Measurements from ENCODE around the gene SMG6.

SMG6 gene

DNA sequence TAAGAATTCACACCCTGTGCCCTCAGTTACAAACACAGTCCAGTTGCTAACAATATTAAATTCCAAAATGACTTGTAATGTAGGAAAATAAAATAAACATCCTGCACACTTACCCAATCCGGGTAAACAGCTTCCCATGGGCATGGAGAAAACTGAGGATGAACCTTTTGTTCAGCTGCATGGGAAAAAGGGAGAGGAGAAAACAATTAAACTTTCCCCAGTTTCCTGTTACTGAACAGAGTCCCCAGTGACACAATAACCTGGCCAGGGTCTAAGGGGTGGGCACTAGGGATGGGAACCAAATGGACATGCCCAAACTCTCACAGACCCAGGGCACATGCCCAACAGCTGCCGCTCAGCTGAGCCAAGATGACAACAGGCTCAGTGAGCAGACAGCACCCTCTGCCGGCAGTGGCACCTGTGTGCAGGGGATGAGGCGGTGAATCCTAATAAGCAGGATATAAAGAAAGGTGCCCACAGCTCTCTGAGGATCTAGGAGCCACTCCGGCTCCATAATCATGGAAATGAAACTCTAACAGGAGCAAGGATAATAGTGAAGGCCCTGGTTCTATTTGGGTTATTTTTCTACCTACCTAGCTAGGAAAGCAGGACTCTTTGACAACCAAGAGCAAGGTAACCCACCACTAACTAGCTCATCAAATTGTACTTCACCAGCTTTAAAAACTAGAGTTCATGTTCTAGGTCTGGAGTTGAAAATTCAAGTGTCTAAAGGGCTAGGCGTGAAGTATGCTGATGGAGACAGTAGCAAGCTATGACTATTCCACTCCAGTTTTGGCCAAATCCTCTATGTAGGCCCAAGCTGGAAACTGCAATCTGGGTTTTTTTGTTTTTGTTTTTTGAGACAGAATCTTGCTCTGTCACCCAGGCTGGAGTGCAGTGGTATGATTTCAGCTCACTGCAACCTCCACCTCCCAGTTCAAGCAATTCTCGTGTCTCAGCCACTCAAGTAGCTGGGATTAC is 58.8 kb downstream of the SMG6 start:
- Histone ChIP-seq H3K36me3 (ENCODE audit: control insufficient read depth, insufficient read depth, low read length) (no peaks in the 10 kb centered on the region; the same call in none of the 2 replicates), H3K27me3 (replicated peaks; ENCODE audit: control insufficient read depth, insufficient read depth, low read length) (no peaks in the 10 kb centered on the region), H3K4me3 (replicated peaks; ENCODE audit: low read depth, low read length) (no peak overlapping the region)
- TF ChIP-seq, protein P1, sequence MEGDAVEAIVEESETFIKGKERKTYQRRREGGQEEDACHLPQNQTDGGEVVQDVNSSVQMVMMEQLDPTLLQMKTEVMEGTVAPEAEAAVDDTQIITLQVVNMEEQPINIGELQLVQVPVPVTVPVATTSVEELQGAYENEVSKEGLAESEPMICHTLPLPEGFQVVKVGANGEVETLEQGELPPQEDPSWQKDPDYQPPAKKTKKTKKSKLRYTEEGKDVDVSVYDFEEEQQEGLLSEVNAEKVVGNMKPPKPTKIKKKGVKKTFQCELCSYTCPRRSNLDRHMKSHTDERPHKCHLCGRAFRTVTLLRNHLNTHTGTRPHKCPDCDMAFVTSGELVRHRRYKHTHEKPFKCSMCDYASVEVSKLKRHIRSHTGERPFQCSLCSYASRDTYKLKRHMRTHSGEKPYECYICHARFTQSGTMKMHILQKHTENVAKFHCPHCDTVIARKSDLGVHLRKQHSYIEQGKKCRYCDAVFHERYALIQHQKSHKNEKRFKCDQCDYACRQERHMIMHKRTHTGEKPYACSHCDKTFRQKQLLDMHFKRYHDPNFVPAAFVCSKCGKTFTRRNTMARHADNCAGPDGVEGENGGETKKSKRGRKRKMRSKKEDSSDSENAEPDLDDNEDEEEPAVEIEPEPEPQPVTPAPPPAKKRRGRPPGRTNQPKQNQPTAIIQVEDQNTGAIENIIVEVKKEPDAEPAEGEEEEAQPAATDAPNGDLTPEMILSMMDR (IDR thresholded peaks at IDR 0.05; ENCODE audit: insufficient read depth, low read length, poor library complexity, severe bottlenecking) = peak; percentile 96
- DNase-seq (ENCODE audit: extremely low read depth, insufficient read length) = peak; percentile 50

DNA sequence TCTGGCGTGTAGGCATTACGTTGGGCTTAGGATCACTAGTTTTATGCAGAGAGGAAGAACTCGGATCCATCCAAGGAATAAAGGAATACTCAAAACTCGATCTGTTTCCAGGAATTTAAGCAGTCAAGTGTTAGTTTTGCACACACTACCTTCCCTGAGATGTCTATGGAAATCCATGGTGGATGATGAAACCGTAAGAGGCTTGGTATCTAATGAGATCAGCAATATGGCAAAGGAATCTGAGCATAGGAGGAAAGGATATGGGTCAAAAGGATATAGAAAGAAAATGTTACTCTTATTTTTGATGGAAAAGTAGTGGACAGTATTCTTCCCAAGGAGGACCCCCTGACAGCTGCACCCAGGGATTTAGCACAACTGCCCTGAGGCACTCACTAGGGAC is 59.6 kb downstream of the SMG6 start:
- Histone ChIP-seq H3K4me3 (replicated peaks; ENCODE audit: low read depth, low read length) (no peak overlapping the region), H3K27me3 (replicated peaks; ENCODE audit: control insufficient read depth, insufficient read depth, low read length) (no peaks in the 10 kb centered on the region), H3K36me3 (ENCODE audit: control insufficient read depth, insufficient read depth, low read length) (no peaks in the 10 kb centered on the region; the same call in none of the 2 replicates)
- DNase-seq (ENCODE audit: extremely low read depth, insufficient read length) = no peak
- TF ChIP-seq, protein P1 (IDR thresholded peaks at IDR 0.05; ENCODE audit: insufficient read depth, low read length, poor library complexity, severe bottlenecking) = no peak

DNA sequence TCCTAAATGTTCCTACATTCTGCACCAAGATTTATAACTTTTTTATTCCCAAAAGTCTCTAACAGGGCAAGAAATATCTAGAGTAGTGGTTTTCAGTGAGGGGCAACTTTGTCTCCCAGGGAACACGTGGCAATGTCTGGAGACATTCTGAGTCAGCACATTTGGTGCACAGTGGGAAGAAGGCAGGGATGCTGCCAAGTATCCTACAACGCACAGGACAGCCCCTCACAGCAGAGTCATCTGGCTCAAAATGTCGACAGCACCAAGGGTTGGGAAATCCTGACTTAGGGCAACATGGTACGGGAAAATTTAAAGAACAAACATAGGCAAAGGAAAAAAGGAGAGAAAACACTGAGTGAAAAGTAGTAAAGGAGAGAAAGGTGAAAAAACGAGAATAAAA is 61.8 kb downstream of the SMG6 start:
- H3K4me3 ChIP-seq (replicated peaks; ENCODE audit: low read depth, low read length) = no peak overlapping the region
- no peaks in the 10 kb centered on the region for H3K27me3 ChIP-seq (replicated peaks; ENCODE audit: control insufficient read depth, insufficient read depth, low read length)
- H3K36me3 ChIP-seq (ENCODE audit: control insufficient read depth, insufficient read depth, low read length) = no peaks in the 10 kb centered on the region; the same call in none of the 2 replicates
- TF ChIP-seq, protein P1 (IDR thresholded peaks at IDR 0.05; ENCODE audit: insufficient read depth, low read length, poor library complexity, severe bottlenecking) = no peak
- no peak for DNase-seq (ENCODE audit: extremely low read depth, insufficient read length)

DNA sequence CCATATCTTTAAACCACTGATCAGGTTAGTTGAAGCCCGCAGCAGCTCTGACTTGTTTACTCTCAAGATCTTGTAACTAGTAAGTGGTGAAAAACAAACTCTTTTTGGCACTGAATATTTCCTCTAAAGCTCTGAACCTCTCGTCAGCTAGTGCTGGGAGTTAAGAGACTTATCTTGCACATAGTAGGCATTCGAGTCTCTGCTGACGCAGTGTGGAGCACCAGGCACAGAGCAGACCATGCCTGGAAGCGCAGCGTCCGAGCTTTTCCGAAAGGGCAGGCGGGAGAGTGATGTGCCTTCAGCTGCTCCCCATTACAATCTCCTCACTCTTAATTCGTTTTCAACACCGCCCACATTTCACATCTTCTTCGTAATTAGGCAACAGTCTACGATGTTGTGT is 63.0 kb downstream of the SMG6 start:
- no peak for DNase-seq (ENCODE audit: extremely low read depth, insufficient read length)
- TF ChIP-seq, protein P1 (IDR thresholded peaks at IDR 0.05; ENCODE audit: insufficient read depth, low read length, poor library complexity, severe bottlenecking) = no peak
- no peaks in the 10 kb centered on the region for H3K27me3 ChIP-seq (replicated peaks; ENCODE audit: control insufficient read depth, insufficient read depth, low read length)
- H3K36me3 ChIP-seq (ENCODE audit: control insufficient read depth, insufficient read depth, low read length) = no peaks in the 10 kb centered on the region; the same call in none of the 2 replicates
- H3K4me3 ChIP-seq (replicated peaks; ENCODE audit: low read depth, low read length) = peak overlapping the region; percentile 61

DNA sequence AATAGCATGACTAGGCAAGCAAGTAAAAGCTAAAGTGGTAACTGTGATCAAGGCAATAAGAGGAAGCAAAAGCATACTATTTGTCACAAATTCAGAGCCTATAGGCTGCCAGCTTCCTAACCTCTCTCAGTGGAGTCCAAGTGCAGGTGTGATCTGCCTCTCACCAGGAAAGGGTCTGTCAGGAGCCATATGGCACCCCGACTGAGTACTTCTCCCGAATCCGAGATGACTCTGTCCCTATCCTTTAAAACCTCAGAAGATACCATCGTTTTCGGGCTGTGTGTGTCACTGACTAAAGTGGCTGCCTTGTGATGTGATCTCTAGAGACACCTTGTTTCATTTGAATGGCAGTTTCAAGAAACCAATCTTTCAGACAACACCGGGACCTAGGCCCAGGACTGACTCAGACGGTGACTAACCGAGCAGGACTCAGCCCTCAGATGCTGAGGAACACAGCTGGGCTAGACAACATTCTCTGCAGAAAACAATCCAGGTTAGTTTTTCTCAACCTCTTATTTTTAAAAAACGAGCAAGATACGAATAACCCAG is 63.6 kb downstream of the SMG6 start:
- TF ChIP-seq, protein P1 (IDR thresholded peaks at IDR 0.05; ENCODE audit: insufficient read depth, low read length, poor library complexity, severe bottlenecking) = no peak
- Histone ChIP-seq H3K27me3 (replicated peaks; ENCODE audit: control insufficient read depth, insufficient read depth, low read length) (no peaks in the 10 kb centered on the region), H3K36me3 (ENCODE audit: control insufficient read depth, insufficient read depth, low read length) (no peaks in the 10 kb centered on the region; the same call in none of the 2 replicates), H3K4me3 (replicated peaks; ENCODE audit: low read depth, low read length) (peak overlapping the region; percentile 61)
- peak; percentile 78 for DNase-seq (ENCODE audit: extremely low read depth, insufficient read length)
